Caki2 (cell line): Measurements from ENCODE around the gene PCSK6. TPM values are rescaled to one million over a fixed set of nuclear protein-coding genes. Genes with fewer than 3 reads are reported as not detected.
"Not testable (repeated sequence)": the region's sequence is repeated elsewhere in the genome, so short reads cannot be mapped to it uniquely, and the experiment has no call there.

Source experiments
- DNase-seq: peaks from one replicate; pipeline ENCODE4 v3.0.0-alpha.2; 2015; ENCODE audit warnings: low read depth
- in situ Hi-C: cut with HindIII; loops from 2 replicates; pipeline ENCODE4 v1.10.0; 2016; ENCODE audit warnings: low sequenced_read_pairs, low pct_unique_long_range_greater_than_20kb, mixed read lengths
- total RNA-seq: library from RNA; depleted of rRNA; stranded (reverse); fragments of >200 nt; shearing (Covaris generic); gene quantifications from 2 replicates; pipeline ENCODE4 v1.2.3, GENCODE V29; 2014; ENCODE audit warnings: low replicate concordance

Gene PCSK6
- total RNA-seq, 1 experiment from 2014 or later: 5.5 TPM

- in situ Hi-C loops: no loop called here
- DNase-seq: peak; percentile 12
These were observed 34.0 kb downstream of the PCSK6 start for GRCh38 chr15:101455291-101456025.

- DNase-seq, in situ Hi-C loops: not testable (repeated sequence)
These were observed 34.7 kb downstream of the PCSK6 start for GRCh38 chr15:101454781-101455180.

GRCh38 chr15:101454365-101454764 is 35.1 kb downstream of the PCSK6 start:
- in situ Hi-C loops: no loop called here
- DNase-seq: no peak

GRCh38 chr15:101453123-101454120 is 36.1 kb downstream of the PCSK6 start:
- in situ Hi-C loops: no loop called here
- DNase-seq: no peak

DNA sequence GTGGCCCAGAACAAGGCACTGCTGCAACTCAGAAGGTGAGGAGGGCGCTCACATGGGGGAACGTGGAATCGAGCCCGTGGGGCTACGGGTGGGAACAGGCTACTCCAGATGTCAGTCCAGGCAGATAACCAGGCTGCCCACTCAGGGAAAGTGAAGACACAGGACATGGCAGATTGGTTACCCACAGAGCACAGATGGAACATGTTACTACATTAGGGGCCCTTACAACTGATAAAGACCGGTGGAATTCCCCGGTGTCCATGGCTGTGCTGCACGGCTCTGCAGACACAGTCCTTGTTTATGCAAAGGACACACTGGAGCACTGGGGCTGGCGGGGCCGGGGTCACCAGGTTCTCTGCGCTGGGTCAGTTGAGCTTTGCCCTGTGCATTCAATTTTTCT is 36.9 kb downstream of the PCSK6 start:
- no peak for DNase-seq
- in situ Hi-C loops: no loop called here

DNA sequence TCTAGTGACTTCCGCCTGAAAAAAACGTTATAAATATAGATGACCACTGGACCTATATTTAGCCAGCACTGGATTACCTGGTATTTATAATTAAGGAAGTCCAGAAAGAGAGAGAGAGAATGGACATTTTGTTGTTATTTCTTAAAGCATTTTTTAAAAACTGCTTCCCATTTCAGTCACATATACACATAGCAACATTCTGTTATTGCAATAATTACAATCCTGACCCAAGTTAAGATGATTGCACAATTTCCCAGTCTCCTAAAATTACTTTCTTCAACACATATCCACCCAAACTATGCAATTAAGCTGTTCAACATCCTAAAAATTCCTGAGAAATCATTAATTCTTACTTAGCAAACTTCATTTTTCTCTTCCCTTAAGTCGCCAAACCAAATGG is 37.7 kb downstream of the PCSK6 start:
- in situ Hi-C loops: no loop called here
- DNase-seq: no peak

- DNase-seq: no peak
- in situ Hi-C loops: no loop called here
These were observed 38.2 kb downstream of the PCSK6 start for GRCh38 chr15:101451266-101451799.

- in situ Hi-C loops: no loop called here
- DNase-seq: no peak
These were observed 38.9 kb downstream of the PCSK6 start for GRCh38 chr15:101450403-101451265.

GRCh38 chr15:101449471-101450402 is 39.8 kb downstream of the PCSK6 start:
- in situ Hi-C loops: no loop called here
- no peak for DNase-seq

DNA sequence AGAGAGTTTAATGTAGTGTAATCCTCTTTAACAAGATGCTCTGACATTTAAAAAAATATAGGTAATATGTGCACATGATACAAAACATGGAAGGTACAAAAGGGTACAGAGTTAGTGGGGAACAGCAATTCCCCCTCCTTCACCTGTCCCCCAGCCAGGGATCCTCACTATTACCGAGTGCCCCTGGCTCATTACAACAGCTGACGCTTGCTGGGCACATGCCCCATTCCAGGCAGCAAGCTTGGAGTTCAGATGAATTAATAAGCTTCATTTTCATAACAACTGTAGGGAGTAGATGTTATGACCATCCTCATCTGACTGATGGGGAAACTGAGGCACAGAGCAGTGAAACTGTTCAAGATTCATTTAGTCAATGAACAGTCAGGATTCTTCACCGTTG is 41.2 kb downstream of the PCSK6 start:
- in situ Hi-C loops: no loop called here
- no peak for DNase-seq

DNA sequence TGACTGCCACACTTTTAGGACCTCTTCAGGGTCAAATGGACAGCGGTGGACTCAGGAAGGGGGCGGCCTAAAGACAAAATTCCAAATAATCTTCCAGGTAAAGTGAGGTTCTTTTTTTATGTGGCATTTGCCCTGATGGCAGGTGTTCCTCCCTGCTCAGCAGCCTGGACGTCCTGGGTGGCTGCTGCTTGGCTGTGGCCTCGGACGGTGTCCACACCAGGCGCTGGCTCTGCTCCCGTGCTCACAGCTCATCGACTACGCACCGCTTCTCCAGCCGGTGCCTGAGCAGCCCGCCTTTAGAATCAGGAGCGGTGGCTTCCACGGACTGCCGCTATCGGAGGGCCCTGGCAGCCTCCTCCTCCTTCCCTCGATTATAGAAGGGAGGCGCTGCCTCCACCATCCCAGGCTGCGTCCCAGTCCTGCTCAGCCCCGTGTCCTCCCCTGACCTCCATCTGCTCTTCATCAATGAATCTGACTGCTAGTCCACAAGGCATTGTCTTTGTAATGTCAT is 41.9 kb downstream of the PCSK6 start:
- in situ Hi-C loops: no loop called here
- DNase-seq: no peak

- in situ Hi-C loops: no loop called here
- DNase-seq: no peak
These were observed 42.4 kb downstream of the PCSK6 start for GRCh38 chr15:101447168-101447533.

- no peak for DNase-seq
- in situ Hi-C loops: no loop called here
These were observed 42.9 kb downstream of the PCSK6 start for GRCh38 chr15:101446518-101447167.

DNA sequence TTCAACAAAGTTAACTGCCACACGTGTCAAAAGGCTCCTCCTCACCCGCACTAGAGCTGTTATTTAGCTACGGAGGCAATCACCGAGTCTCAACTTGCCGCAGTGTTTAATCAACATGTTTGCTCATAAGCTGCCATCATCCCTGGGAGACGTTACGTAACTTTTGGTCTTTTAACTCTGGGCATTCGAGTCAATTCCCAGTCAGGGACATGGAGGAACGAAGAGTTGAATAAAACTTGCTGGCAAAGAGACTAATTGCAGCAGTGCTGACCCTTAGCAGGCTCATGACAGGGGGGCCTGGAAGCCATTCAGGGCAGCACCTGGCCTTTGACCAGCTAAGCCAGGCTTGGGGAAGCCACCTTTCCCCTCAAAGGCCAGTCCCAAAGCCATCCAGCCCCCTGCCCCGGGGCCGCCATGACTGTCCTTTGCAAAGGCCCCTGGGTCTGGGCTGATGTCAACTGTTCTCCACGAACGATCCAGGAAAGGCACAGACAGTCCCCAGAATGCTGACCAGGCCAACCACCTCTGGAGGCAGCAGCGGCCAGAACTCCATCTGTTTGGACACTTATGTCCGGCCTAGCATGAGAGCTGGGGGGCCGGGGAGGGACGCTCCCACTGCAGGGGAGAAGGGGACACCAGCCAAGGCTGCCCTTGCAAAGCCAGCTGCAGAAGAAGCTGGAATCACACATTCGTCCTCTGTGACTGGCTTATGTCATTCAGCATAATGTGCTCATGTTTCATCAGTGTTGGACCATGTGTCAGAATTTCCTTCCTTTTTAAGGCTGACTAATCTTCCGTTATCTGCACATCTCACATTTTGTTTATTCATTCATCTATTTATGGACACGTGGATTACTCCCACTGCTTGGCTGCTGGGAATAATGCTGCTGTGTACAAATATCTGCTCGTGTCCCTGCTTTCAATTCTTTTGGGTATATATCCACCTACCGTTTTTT is 43.7 kb downstream of the PCSK6 start:
- in situ Hi-C loops: no loop called here
- DNase-seq: no peak

GRCh38 chr15:101444807-101445508 is 44.5 kb downstream of the PCSK6 start:
- no peak for DNase-seq
- in situ Hi-C loops: no loop called here
